IPS-NIHi7 (cell line): ENCODE results near the gene CDKN2AIP.

ENCODE experiments used
- DNase-seq: peaks from one replicate; pipeline ENCODE4 v3.0.0; 2012; ENCODE audit warnings: mixed read lengths; ENCODE audit errors: extremely low spot score

Gene CDKN2AIP

DNA sequence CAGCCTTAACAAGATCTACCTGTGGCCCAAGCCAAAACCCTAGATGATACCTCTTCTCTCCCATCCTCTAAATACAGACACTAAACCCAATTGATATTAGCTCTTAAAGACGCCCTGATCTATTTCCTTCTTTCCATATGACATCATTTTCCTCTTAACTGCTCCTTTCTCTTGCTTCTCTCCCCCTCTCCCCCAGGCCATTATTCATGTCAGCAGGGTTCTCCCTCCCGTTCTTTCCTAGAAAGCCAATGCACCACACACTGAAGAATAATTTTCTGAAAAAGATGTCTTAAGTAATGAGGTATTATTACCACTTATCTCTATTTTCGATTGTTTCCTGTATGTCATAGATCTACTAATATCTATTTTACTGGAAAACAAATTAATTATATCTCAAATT lies 50.7 kb downstream of the CDKN2AIP start:
- DNase-seq: no peak
